Measurements from ENCODE around the gene HEY2.

DNA sequence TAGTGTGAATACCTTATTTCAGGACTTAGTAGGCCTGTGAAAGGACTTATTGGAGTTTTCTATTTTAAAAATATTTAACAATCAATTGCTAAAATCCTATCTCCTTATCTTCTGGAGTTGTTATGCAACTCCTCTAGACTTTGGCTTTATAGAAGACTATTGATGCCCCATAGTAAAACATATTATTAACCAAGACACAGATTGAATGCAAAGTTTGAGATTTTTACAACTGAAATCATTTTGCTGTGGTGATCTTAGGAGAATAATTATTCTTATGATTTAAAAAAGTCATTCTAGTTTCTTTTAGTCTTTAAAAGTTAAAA, 4.5 kb downstream of the HEY2 start:
- TF ChIP-seq CTCF (conservative IDR thresholded peaks at IDR 0.05; ENCODE audit: low read length) (peak; percentile 9; the same call in 1 of the 2 replicates), EZH2phosphoT487 (IDR thresholded peaks at IDR 0.05; ENCODE audit: borderline replicate concordance) (no peak)

Data from Loucy (cell line).